ENCODE results near the gene BUD13. TPM values are rescaled to one million over a fixed set of nuclear protein-coding genes. Genes with fewer than 3 reads are reported as not detected.

The BUD13 gene
- total and polyA plus RNA-seq, 9 of the 15 experiments (the other 6 are each of a cell fraction or from before 2014, with no cell fraction given), result 9.5 to 34.1 (median 27.1) TPM

DNA sequence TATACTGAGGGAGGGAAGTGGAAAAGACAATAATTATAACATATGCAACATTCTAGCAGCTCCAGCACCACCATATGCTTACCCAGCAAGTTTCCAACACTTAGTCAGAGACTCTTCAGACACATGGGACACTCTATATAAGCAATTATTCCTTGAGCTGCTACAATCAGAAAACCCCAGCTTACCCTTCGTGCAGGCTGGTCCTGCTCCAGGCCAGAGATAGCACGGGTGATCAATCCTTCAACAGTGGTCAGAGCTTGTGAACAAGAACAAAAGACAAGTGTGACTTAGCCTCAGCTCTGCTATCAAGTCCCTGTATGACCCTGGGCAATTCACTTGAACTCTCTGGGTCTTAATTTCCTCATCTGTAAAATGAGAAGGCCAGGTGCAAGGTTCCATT lies 13.5 kb upstream of the BUD13 start (continued):
- TF ChIP-seq, protein P1, sequence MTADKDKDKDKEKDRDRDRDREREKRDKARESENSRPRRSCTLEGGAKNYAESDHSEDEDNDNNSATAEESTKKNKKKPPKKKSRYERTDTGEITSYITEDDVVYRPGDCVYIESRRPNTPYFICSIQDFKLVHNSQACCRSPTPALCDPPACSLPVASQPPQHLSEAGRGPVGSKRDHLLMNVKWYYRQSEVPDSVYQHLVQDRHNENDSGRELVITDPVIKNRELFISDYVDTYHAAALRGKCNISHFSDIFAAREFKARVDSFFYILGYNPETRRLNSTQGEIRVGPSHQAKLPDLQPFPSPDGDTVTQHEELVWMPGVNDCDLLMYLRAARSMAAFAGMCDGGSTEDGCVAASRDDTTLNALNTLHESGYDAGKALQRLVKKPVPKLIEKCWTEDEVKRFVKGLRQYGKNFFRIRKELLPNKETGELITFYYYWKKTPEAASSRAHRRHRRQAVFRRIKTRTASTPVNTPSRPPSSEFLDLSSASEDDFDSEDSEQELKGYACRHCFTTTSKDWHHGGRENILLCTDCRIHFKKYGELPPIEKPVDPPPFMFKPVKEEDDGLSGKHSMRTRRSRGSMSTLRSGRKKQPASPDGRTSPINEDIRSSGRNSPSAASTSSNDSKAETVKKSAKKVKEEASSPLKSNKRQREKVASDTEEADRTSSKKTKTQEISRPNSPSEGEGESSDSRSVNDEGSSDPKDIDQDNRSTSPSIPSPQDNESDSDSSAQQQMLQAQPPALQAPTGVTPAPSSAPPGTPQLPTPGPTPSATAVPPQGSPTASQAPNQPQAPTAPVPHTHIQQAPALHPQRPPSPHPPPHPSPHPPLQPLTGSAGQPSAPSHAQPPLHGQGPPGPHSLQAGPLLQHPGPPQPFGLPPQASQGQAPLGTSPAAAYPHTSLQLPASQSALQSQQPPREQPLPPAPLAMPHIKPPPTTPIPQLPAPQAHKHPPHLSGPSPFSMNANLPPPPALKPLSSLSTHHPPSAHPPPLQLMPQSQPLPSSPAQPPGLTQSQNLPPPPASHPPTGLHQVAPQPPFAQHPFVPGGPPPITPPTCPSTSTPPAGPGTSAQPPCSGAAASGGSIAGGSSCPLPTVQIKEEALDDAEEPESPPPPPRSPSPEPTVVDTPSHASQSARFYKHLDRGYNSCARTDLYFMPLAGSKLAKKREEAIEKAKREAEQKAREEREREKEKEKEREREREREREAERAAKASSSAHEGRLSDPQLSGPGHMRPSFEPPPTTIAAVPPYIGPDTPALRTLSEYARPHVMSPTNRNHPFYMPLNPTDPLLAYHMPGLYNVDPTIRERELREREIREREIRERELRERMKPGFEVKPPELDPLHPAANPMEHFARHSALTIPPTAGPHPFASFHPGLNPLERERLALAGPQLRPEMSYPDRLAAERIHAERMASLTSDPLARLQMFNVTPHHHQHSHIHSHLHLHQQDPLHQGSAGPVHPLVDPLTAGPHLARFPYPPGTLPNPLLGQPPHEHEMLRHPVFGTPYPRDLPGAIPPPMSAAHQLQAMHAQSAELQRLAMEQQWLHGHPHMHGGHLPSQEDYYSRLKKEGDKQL (CRISPR knock-in tag; IDR thresholded peaks at IDR 0.05; ENCODE audit: borderline replicate concordance), result no peak
- 0 out of 2 replicates have a peak, but pooled peaks have one; percentile 25 for TF ChIP-seq CBFA2T2 (conservative IDR thresholded peaks at IDR 0.05)
- TF ChIP-seq ILK (tag; IDR thresholded peaks at IDR 0.05; ENCODE audit: borderline replicate concordance, low read depth), result no peak
- TF ChIP-seq ZNF165 (CRISPR knock-in tag; IDR thresholded peaks at IDR 0.05; ENCODE audit: borderline replicate concordance), result no peak
- peak; percentile 21 for TF ChIP-seq MEIS2 (IDR thresholded peaks at IDR 0.05; ENCODE audit: partially characterized antibody)
- TF ChIP-seq ZNF583 (CRISPR knock-in tag; IDR thresholded peaks at IDR 0.05), result no peak
- TF ChIP-seq ZNF76 (CRISPR knock-in tag; IDR thresholded peaks at IDR 0.05; ENCODE audit: borderline replicate concordance), result no peak
- no peak for TF ChIP-seq ILF3 (IDR thresholded peaks at IDR 0.05; ENCODE audit: borderline replicate concordance)
- TF ChIP-seq TCF3 (CRISPR knock-in tag; IDR thresholded peaks at IDR 0.05), result peak; percentile 69
